Measurements from ENCODE around the gene C21orf58. TPM values are rescaled to one million over a fixed set of nuclear protein-coding genes. Genes with fewer than 3 reads are reported as not detected.
"Not testable (repeated sequence)": the region's sequence is repeated elsewhere in the genome, so short reads cannot be mapped to it uniquely, and the experiment has no call there.

C21orf58 gene
- 7.6 TPM for polyA plus RNA-seq (2012; ENCODE audit: low read depth, missing spikeins)

GRCh38 chr21:46323710-46324389 lies at the start of gene C21orf58, which contains the start of gene PCNT:
Gene C21orf58, minus strand, starts transcription at chr21:46323870. Its CDS starts 1,132 bp downstream, at chr21:46322738.
Gene PCNT, plus strand, starts transcription at chr21:46324156. Its CDS starts 73 bp downstream, at chr21:46324229.
- DNase-seq (ENCODE audit: insufficient read length, low spot score) (peak; percentile 97), FAIRE-seq (peak; percentile 98)
- TF ChIP-seq PAX5 (IDR thresholded peaks at IDR 0.05; ENCODE audit: insufficient read depth, low read length, severe bottlenecking) (no peak), SPI1 (IDR thresholded peaks at IDR 0.05; ENCODE audit: low read depth, low read length) (no peak), POU2F2 (IDR thresholded peaks at IDR 0.05; ENCODE audit: low read depth, low read length) (0 out of 2 replicates have a peak, but pooled peaks have one; percentile 39), POLR2A (IDR thresholded peaks at IDR 0.05; ENCODE audit: low read depth, low read length) (peak; percentile 61; the same call in 1 of the 2 replicates), POLR2AphosphoS5 (IDR thresholded peaks at IDR 0.05; ENCODE audit: low read depth, low read length) (no peak), TAF1 (IDR thresholded peaks at IDR 0.05; ENCODE audit: low read depth, low read length) (peak; percentile 69)

DNA sequence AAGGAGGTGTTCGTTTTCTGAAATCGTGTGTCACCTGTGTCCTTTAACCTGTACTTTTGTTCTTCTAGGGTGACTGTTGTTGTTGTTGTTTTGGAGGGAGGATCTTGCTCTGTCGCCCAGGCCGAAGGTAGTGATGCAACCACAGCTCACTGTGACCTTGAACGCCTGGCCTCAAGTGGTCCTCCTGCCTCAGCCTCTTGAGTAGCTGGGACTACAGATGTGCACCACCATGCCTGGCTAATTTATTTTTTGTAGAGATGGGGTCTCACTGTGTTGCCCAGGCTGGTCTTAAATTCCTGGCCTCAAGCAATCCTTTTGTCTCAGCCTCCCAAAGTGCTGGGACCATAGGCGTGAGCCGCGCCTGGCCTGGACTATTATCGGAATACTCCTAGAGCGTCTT lies 49.3 kb upstream of the C21orf58 start:
- not testable (repeated sequence) for DNase-seq (ENCODE audit: insufficient read length, low spot score); FAIRE-seq

GRCh38 chr21:46372014-46372485 lies 48.4 kb upstream of the C21orf58 start:
- DNase-seq (ENCODE audit: insufficient read length, low spot score), result no peak
- no peak for FAIRE-seq
- TF ChIP-seq POLR2AphosphoS5 (IDR thresholded peaks at IDR 0.05; ENCODE audit: low read depth, low read length) (no peak), PAX5 (IDR thresholded peaks at IDR 0.05; ENCODE audit: insufficient read depth, low read length, severe bottlenecking) (no peak), TAF1 (IDR thresholded peaks at IDR 0.05; ENCODE audit: low read depth, low read length) (no peak), POU2F2 (IDR thresholded peaks at IDR 0.05; ENCODE audit: low read depth, low read length) (no peak), SPI1 (IDR thresholded peaks at IDR 0.05; ENCODE audit: low read depth, low read length) (no peak), POLR2A (IDR thresholded peaks at IDR 0.05; ENCODE audit: low read depth, low read length) (no peak)

GRCh38 chr21:46371204-46372013 lies 47.7 kb upstream of the C21orf58 start:
- DNase-seq (ENCODE audit: insufficient read length, low spot score) (no peak), FAIRE-seq (peak; percentile 96)
- no peak for TF ChIP-seq TAF1 (IDR thresholded peaks at IDR 0.05; ENCODE audit: low read depth, low read length)
- no peak for TF ChIP-seq PAX5 (IDR thresholded peaks at IDR 0.05; ENCODE audit: insufficient read depth, low read length, severe bottlenecking)
- no peak for TF ChIP-seq POLR2A (IDR thresholded peaks at IDR 0.05; ENCODE audit: low read depth, low read length)
- no peak for TF ChIP-seq POU2F2 (IDR thresholded peaks at IDR 0.05; ENCODE audit: low read depth, low read length)
- TF ChIP-seq POLR2AphosphoS5 (IDR thresholded peaks at IDR 0.05; ENCODE audit: low read depth, low read length), result no peak
- no peak for TF ChIP-seq SPI1 (IDR thresholded peaks at IDR 0.05; ENCODE audit: low read depth, low read length)

- TF ChIP-seq POU2F2 (IDR thresholded peaks at IDR 0.05; ENCODE audit: low read depth, low read length) (no peak), POLR2AphosphoS5 (IDR thresholded peaks at IDR 0.05; ENCODE audit: low read depth, low read length) (no peak), TAF1 (IDR thresholded peaks at IDR 0.05; ENCODE audit: low read depth, low read length) (no peak), SPI1 (IDR thresholded peaks at IDR 0.05; ENCODE audit: low read depth, low read length) (0 out of 2 replicates have a peak, but pooled peaks have one; percentile 8), POLR2A (IDR thresholded peaks at IDR 0.05; ENCODE audit: low read depth, low read length) (no peak), PAX5 (IDR thresholded peaks at IDR 0.05; ENCODE audit: insufficient read depth, low read length, severe bottlenecking) (no peak)
- FAIRE-seq (peak; percentile 69), DNase-seq (ENCODE audit: insufficient read length, low spot score) (no peak)
These were observed 46.0 kb upstream of the C21orf58 start for GRCh38 chr21:46369520-46370235.

DNA sequence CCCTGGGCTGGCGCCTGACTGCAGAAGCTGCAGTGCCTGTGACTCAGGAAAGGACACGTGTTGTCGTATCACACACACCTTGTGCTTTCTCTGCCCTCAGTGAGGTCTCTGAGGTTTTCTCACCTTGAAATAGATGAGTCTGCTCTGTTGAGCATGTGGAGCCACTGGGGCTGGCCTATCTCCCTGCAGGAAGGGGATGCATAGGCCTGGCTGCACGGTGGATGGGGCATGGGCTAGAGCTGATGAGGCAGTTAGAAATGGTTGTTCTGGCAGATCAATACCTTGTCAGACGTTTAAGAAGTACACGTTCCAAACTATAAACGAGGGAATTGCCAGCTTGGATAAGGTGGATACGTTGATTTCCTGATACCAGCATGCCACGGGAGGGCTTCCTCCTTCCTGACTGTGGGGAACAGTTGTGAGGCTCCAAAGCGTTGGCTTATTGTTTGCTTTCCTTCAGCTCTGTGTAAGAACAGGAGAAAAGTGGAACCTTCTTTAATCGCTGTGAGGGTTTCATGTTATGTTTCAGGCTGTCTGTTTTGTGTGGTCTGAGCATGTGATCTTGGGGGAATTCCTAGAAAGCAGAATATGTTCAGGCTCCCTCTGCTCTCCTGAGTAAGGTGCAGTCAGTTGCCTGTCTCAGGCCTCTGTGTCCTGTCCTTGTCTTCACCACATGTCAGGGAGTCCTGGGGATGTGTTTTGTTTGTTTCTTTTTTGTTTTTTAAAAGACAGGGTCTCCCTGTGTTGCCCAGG lies 45.0 kb upstream of the C21orf58 start:
- peak; percentile 87 for TF ChIP-seq POLR2A (IDR thresholded peaks at IDR 0.05; ENCODE audit: low read depth, low read length)
- peak; percentile 84 for TF ChIP-seq POLR2AphosphoS5 (IDR thresholded peaks at IDR 0.05; ENCODE audit: low read depth, low read length)
- no peak; the same call in 1 of the 2 replicates for TF ChIP-seq POU2F2 (IDR thresholded peaks at IDR 0.05; ENCODE audit: low read depth, low read length)
- TF ChIP-seq PAX5 (IDR thresholded peaks at IDR 0.05; ENCODE audit: insufficient read depth, low read length, severe bottlenecking), result no peak
- TF ChIP-seq TAF1 (IDR thresholded peaks at IDR 0.05; ENCODE audit: low read depth, low read length), result peak; percentile 57
- FAIRE-seq, result peak; percentile 97
- DNase-seq (ENCODE audit: insufficient read length, low spot score), result peak; percentile 59

DNA sequence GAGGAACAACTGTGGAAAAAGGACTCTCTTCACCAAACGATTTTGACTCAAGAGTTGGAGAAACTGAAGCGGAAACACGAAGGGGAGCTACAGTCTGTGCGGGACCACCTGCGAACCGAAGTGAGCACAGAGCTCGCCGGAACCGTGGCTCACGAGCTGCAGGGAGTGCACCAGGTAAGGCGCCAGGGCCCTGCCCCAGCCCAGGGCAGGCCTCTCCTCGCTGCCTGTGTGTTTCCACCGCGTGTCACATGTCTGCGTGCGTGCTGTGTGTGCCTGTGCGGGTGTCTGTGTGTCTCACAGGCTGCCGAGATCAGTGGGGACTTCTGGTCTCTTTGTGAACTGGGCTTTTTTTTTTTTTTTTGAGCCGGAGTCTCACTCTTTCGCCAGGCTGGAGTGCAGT lies 43.3 kb upstream of the C21orf58 start:
- no peak for FAIRE-seq
- TF ChIP-seq POU2F2 (IDR thresholded peaks at IDR 0.05; ENCODE audit: low read depth, low read length) (no peak), TAF1 (IDR thresholded peaks at IDR 0.05; ENCODE audit: low read depth, low read length) (no peak), SPI1 (IDR thresholded peaks at IDR 0.05; ENCODE audit: low read depth, low read length) (no peak), POLR2AphosphoS5 (IDR thresholded peaks at IDR 0.05; ENCODE audit: low read depth, low read length) (no peak), PAX5 (IDR thresholded peaks at IDR 0.05; ENCODE audit: insufficient read depth, low read length, severe bottlenecking) (no peak), POLR2A (IDR thresholded peaks at IDR 0.05; ENCODE audit: low read depth, low read length) (no peak)
- no peak for DNase-seq (ENCODE audit: insufficient read length, low spot score)

DNA sequence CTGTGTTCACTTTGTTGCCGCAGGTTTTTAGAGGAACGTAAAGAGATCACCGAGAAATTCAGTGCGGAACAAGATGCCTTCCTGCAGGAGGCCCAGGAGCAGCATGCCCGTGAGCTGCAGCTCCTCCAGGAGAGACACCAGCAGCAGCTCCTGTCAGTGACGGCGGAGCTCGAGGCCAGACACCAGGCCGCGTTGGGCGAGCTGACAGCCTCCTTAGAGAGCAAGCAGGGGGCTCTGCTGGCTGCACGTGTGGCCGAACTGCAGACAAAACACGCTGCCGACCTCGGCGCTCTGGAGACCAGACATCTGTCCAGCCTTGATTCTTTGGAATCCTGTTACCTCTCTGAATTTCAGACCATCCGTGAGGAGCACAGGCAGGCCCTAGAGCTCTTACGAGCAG lies 42.9 kb upstream of the C21orf58 start:
- FAIRE-seq (no peak), DNase-seq (ENCODE audit: insufficient read length, low spot score) (no peak)
- no peak for TF ChIP-seq POU2F2 (IDR thresholded peaks at IDR 0.05; ENCODE audit: low read depth, low read length)
- TF ChIP-seq SPI1 (IDR thresholded peaks at IDR 0.05; ENCODE audit: low read depth, low read length), result no peak
- TF ChIP-seq POLR2AphosphoS5 (IDR thresholded peaks at IDR 0.05; ENCODE audit: low read depth, low read length), result no peak
- no peak for TF ChIP-seq POLR2A (IDR thresholded peaks at IDR 0.05; ENCODE audit: low read depth, low read length)
- no peak for TF ChIP-seq TAF1 (IDR thresholded peaks at IDR 0.05; ENCODE audit: low read depth, low read length)
- TF ChIP-seq PAX5 (IDR thresholded peaks at IDR 0.05; ENCODE audit: insufficient read depth, low read length, severe bottlenecking), result no peak
